Esophagus squamous epithelium (tissue), 5 donors: ENCODE results near the gene CRYBG2. TPM values are rescaled to one million over a fixed set of nuclear protein-coding genes. Genes with fewer than 3 reads are reported as not detected.

Source experiments
- DNase-seq: peaks from one replicate; lab custom pipeline; 2025; lab: John Stamatoyannopoulos, UW
- H3K27ac ChIP-seq, 4 donors: fragments of 200-600 bp; sonication (generic); one replicate each; pipeline ENCODE4 v1.5.1; 2016 to 2019; ENCODE audit warnings: mild to moderate bottlenecking in 1 of 4
- H3K27me3 ChIP-seq, 4 donors: fragments of 200-600 bp; sonication (generic); 1 replicate in 3 of 4; 2 replicates in 1 of 4; pipeline versions ENCODE4 v1.5.1 to v1.6.0; 2017 to 2021; ENCODE audit warnings: antibody characterized with exemption in 1 of 4
- H3K36me3 ChIP-seq, 3 donors: fragments of 200-600 bp; sonication (generic); one replicate each; pipeline ENCODE4 v1.5.1; 2016 to 2019
- H3K4me1 ChIP-seq, 3 donors: fragments of 200-600 bp; sonication (generic); one replicate each; pipeline ENCODE4 v1.5.1; 2017 to 2019
- H3K4me3 ChIP-seq, 4 donors: fragments of 200-600 bp; sonication (generic); 1 replicate in 3 of 4; 2 replicates in 1 of 4; pipeline ENCODE4 v1.5.1; 2016 to 2019; ENCODE audit warnings: mild to moderate bottlenecking in 2 of 4, moderate library complexity in 1 of 4
- H3K9me3 ChIP-seq, 3 donors: fragments of 200-600 bp; sonication (generic); one replicate each; pipeline ENCODE4 v1.5.1; 2016 to 2019
- CTCF ChIP-seq, 6 experiments: fragments of 450-650 bp in 4 of 6; fragments of 200-600 bp in 2 of 6; sonication (generic) in 2 of 6; IDR thresholded peaks; one replicate each; pipeline ENCODE4 v1.5.1; 2016 to 2019; ENCODE audit warnings: antibody characterized with exemption in 6 of 6, mild to moderate bottlenecking in 4 of 6, moderate library complexity in 4 of 6
- POLR2A ChIP-seq, 4 donors: fragments of 450-650 bp; IDR thresholded peaks; one replicate each; pipeline ENCODE4 v1.6.1; 2017; ENCODE audit warnings: antibody characterized with exemption in 4 of 4, mild to moderate bottlenecking in 4 of 4, moderate library complexity in 3 of 4
- WGBS, 2 donors: methylation state at CpG; one replicate each; pipeline ENCODE4 v1.1.5; 2018; 5-methylcytosine and 5-hydroxymethylcytosine counted together
- intact Hi-C: fragments of 100-400 bp; cut with DNase I; formaldehyde crosslinking; loops from one replicate; pipeline ENCODE4 v1.15.0; 2022
- total RNA-seq, 4 donors: library from RNA; depleted of rRNA; stranded (reverse); fragments of >200 nt; gene quantifications; one replicate each; pipeline ENCODE4 v1.1.0, GENCODE V29; 2016
- donor health status: DM: yes; HTN: yes; CAD: no.

Gene CRYBG2
- total RNA-seq, 4 donors from 2014 or later, result 35.8 to 305 (median 122) TPM

GRCh38 chr1:26321315-26322041 is 32.5 kb downstream of the CRYBG2 start:
- peak; percentile 80 to 97 (median 93) for TF ChIP-seq CTCF (IDR thresholded peaks at IDR 0.05)
- TF ChIP-seq POLR2A (IDR thresholded peaks at IDR 0.05), result no peak
- H3K27me3 ChIP-seq, result peaks cover 0 to 4% (median 0%) of the 10 kb centered on the region in 4 donors
- WGBS, 2 donors, result 12 to 15% methylated on average over 10 to 11 of the region's 16 CpGs
- peak overlapping the region in 3 of 4 donors; percentile 0 to 21 (median 17) for H3K27ac ChIP-seq
- peaks cover 0 to 34% (median 10%) of the 10 kb centered on the region in 3 donors for H3K4me1 ChIP-seq
- intact Hi-C loops, result loop anchor here (5.0 kb wide), 1 partner anchor 39 kb away; the partner anchor contains the start of gene SH3BGRL3
- H3K9me3 ChIP-seq, result no peaks in the 10 kb centered on the region
- DNase-seq, result peak; percentile 68
- H3K36me3 ChIP-seq, result peaks cover 0 to 69% (median 8%) of the 10 kb centered on the region in 3 donors
- no peak overlapping the region for H3K4me3 ChIP-seq

GRCh38 chr1:26320896-26321295 is 33.0 kb downstream of the CRYBG2 start:
- Histone ChIP-seq H3K9me3 (no peaks in the 10 kb centered on the region), H3K4me1 (peaks cover 0 to 34% (median 10%) of the 10 kb centered on the region in 3 donors), H3K27me3 (peaks cover 0 to 4% (median 0%) of the 10 kb centered on the region in 4 donors), H3K4me3 (no peak overlapping the region), H3K27ac (peak overlapping the region in 1 of 4 donors; percentile 17), H3K36me3 (peaks cover 0 to 66% (median 8%) of the 10 kb centered on the region in 3 donors)
- TF ChIP-seq CTCF (IDR thresholded peaks at IDR 0.05), result no peak
- no peak for TF ChIP-seq POLR2A (IDR thresholded peaks at IDR 0.05)
- DNase-seq, result no peak
- WGBS, 2 donors, result 20% methylated on average over 1 of the region's 2 CpGs; no CpG with 5 or more reads in 1 of the 2 donors
- intact Hi-C loops, result loop anchor here (5.0 kb wide), 1 partner anchor 39 kb away; the partner anchor contains the start of gene SH3BGRL3

GRCh38 chr1:26318338-26319064 is 35.4 kb downstream of the CRYBG2 start:
- Histone ChIP-seq H3K27me3 (no peaks in the 10 kb centered on the region), H3K36me3 (peaks cover 0 to 42% (median 8%) of the 10 kb centered on the region in 3 donors), H3K4me3 (peak overlapping the region; percentile 4 to 50 (median 22)), H3K9me3 (no peaks in the 10 kb centered on the region), H3K27ac (peak overlapping the region; percentile 33 to 58 (median 36)), H3K4me1 (peaks cover 0 to 43% (median 10%) of the 10 kb centered on the region in 3 donors)
- intact Hi-C loops, result loop anchor here (10.0 kb wide), 1 partner anchor 154 kb away; the partner anchor contains the start of genes C1orf232 and ZNF593
- no peak for DNase-seq
- peak in 1 of 4 donors; percentile 26 for TF ChIP-seq POLR2A (IDR thresholded peaks at IDR 0.05)
- TF ChIP-seq CTCF (IDR thresholded peaks at IDR 0.05), result no peak
- 56 to 85% methylated on average over 4 to 8 of the region's 9 CpGs for WGBS, 2 donors

- intact Hi-C loops, result loop anchor here (10.0 kb wide), 1 partner anchor 153 kb away; the partner anchor contains the start of genes C1orf232 and ZNF593
- no peaks in the 10 kb centered on the region for H3K27me3 ChIP-seq
- peak within 1 kb of the TSS; percentile 33 to 58 (median 36) for H3K27ac ChIP-seq
- no peak for TF ChIP-seq CTCF (IDR thresholded peaks at IDR 0.05)
- TF ChIP-seq POLR2A (IDR thresholded peaks at IDR 0.05), result peak in 1 of 4 donors; percentile 37
- H3K4me1 ChIP-seq, result peaks cover 0 to 43% (median 10%) of the 10 kb centered on the region in 3 donors
- peak within 1 kb of the TSS; percentile 4 to 50 (median 22) for H3K4me3 ChIP-seq
- DNase-seq, result no peak
- no peaks in the 10 kb centered on the region for H3K9me3 ChIP-seq
- WGBS, 2 donors, result 40 to 61% methylated on average over 6 to 7 of the region's 12 CpGs
- peaks cover 0 to 34% (median 8%) of the 10 kb centered on the region in 3 donors for H3K36me3 ChIP-seq
Measured at GRCh38 chr1:26317612-26318337, 36.2 kb downstream of the CRYBG2 start, which contains the start of gene CD52. TSS of gene CD52 (plus strand) at chr1:26317958. CDS start at chr1:26318018, 60 bp downstream.
